Sciatic nerve (tissue), 2 donors: Measurements from ENCODE around the gene DEXI. TPM values are rescaled to one million over a fixed set of nuclear protein-coding genes. Genes with fewer than 3 reads are reported as not detected.
A peak's percentile ranks its signal among the peaks of the same experiment; 100 is the strongest.
"Not testable (repeated sequence)": the region's sequence is repeated elsewhere in the genome, so short reads cannot be mapped to it uniquely, and the experiment has no call there.

Source experiments
- ATAC-seq: fragments of 200-7000 bp; cut with Tn5 transposase; one replicate; pipeline ENCODE4 v1.9.1; 2020; ENCODE audit warnings: mild to moderate bottlenecking, moderate library complexity
- DNase-seq: peaks from one replicate; pipeline ENCODE4 v3.0.0-alpha.2; 2020; ENCODE audit warnings: low spot score
- intact Hi-C: fragments of 100-400 bp; cut with DNase I; formaldehyde crosslinking; loops from one replicate; pipeline ENCODE4 v1.14.2; 2022
- total RNA-seq: library from RNA; stranded (reverse); fragmentation: NEBNext Ultra II Directional; extraction: Animal tissue kit (Norgen Biotek cat#: 25700); gene quantifications from one replicate; pipeline ENCODE4 v1.2.1, GENCODE V29; 2021
- donor health status: DM: no; HTN: no; CAD: no.
- donor health status: DM: no; HTN: no; CAD: no.

DEXI gene
- total RNA-seq, 1 donor from 2014 or later: 31.7 TPM

GRCh38 chr16:10972108-10972818 lies 30.0 kb upstream of the DEXI start:
- DNase-seq (no peak), ATAC-seq (peak; percentile 33)
- intact Hi-C loops: loop anchor here (10.0 kb wide), 1 partner anchor 383 kb away; no protein-coding TSS in a partner anchor

- intact Hi-C loops: loop anchor here (10.0 kb wide), 1 partner anchor 383 kb away; no protein-coding TSS in a partner anchor
- no peak for DNase-seq
- peak; percentile 90 for ATAC-seq
Observed at GRCh38 chr16:10971560-10971961, 29.3 kb upstream of the DEXI start.

- intact Hi-C loops: loop anchor here (10.0 kb wide), 1 partner anchor 385 kb away; no protein-coding TSS in a partner anchor
- ATAC-seq (peak; percentile 16), DNase-seq (no peak)
Observed at GRCh38 chr16:10970065-10970464, 27.8 kb upstream of the DEXI start.

DNA sequence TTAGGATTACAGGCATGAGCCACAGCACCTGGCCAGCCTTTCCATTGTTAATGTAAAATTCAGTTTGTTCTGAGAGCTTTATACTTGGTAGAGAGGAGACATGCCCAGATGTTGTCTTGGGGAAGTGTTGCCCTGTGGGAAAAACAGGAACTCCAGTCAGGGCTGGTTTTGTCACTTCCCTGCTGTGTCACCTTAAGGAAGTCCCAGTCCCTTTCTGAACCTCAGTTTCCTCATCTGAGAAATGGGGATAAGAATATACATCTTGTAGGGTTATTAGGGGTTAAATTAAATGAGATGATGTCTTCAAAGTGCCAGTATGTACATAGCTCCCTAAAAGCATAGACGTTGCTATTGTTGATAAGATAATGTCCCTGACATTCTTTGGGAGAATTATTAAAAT lies 27.3 kb upstream of the DEXI start:
- ATAC-seq (no peak), DNase-seq (no peak)
- intact Hi-C loops: loop anchor here (2.0 to 10.0 kb wide), 2 partner anchors 287 to 385 kb away; partner anchors contain the start of gene SOCS1

DNA sequence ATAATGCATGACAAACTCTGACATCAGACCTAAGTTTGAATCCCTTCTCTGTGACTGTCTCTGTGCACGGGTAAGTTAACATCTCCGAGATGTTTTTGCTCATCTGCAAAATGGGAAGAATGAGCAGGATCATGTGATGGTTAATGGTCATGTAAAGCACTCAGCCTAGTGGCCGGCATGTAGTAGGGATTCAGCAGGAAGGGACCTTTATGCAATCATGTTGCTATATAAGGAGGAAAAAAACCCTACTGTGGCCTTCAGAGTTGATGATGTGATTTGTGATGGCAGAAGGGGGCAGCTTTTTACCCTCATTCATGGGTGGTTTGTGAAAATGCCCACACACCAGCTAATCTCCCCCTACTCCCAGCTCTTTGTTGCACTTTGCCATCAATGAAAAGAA lies 26.2 kb upstream of the DEXI start:
- intact Hi-C loops: loop anchor here (2.0 kb wide), 1 partner anchor 288 kb away; the partner anchor contains the start of gene SOCS1
- ATAC-seq: no peak

DNA sequence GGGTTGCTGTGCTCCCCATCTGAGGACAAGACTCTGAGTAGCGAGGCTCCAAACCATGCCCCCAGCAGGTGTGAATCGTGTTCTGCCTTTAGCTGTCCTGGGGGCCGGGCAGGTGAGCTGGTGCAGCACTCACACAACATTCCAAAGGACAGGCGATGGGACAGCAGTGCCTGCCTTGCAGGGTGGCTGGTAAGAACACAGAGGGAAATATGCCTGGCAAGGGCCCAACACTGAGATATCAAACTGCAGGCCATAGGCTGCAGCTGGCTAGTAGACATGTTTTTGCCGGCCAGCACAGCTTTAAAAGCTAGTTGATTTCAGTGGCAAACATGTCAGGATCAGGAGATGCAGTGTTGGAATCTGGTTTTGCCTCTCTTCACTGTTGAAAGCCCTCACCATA lies 25.7 kb upstream of the DEXI start:
- no peak for ATAC-seq
- no peak for DNase-seq

More for the DNA sequence above, 26.2 kb upstream of the DEXI start:
- no peak for DNase-seq

GRCh38 chr16:10966559-10966958 lies 24.3 kb upstream of the DEXI start:
- ATAC-seq, intact Hi-C loops, DNase-seq: not testable (repeated sequence)

More for the DNA sequence above, 25.7 kb upstream of the DEXI start:
- intact Hi-C loops: loop anchor here (2.0 kb wide), 1 partner anchor 289 kb away; the partner anchor contains the start of gene SOCS1

DNA sequence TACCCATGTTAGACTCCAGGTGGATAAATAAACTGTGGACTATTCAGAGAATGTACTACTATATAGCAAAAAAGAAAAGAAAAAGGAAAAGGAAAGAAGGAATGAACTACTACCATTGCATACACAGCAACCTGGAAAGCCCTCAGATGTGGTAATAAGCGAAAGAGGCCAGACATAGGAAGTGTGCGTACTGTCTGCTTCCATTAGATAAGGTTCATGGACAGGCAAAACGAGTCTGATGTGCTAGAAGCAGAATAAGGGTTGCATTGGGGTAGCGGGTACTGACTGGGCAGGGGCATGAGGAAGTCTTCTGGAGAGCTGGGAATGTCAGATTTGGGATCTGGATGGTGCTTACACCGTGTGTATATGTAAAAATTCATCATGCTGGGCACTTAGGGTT lies 23.9 kb upstream of the DEXI start:
- no peak for ATAC-seq
- no peak for DNase-seq
- intact Hi-C loops: no loop called here

- intact Hi-C loops: no loop called here
- DNase-seq (no peak), ATAC-seq (no peak)
Observed at GRCh38 chr16:10965440-10966061, 23.3 kb upstream of the DEXI start.

- DNase-seq: no peak
- intact Hi-C loops: no loop called here
- no peak for ATAC-seq
Observed at GRCh38 chr16:10964891-10965326, 22.6 kb upstream of the DEXI start.

DNA sequence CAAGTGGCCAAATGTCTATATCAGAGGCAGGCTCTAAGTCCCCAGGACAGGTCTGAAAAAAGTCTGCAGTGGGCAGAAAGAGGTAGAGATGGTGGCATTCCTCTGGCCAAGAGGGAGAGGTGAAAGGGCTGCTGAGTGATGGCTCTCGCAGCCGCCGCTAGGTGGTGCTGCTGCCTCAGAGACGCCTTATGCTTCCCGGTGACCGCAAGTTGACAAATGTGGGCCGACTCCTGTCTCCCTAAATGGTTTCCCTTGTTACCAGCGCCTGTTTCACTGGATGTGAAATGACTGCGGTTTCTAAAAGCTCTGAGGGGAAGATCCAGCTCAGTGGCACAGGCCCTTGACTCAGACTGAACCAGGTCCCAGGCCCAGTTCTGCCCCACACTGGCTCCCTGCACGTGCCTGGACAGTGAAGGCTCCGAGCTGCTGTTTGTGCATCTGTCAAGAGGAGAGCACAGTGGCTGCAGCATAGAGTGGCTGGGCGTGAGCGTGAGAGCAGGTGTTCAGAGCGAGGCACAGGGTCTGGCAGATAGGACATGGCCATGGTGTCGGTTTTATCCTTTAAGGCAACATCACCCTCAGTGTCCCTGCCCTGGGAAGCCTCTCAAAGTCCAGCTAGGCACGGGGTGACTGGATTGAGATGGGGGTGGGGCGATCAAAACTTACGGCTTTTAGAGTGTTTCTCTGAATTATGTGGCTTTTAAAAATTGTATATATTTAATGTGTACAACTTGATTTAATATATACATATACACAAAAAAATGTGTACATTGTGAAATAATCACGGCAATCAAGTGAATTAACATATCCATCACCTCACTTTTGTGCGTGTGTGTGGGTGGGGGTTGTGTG lies 22.0 kb upstream of the DEXI start:
- DNase-seq (peak; percentile 93), ATAC-seq (peak; percentile 95)
- intact Hi-C loops: no loop called here

DNA sequence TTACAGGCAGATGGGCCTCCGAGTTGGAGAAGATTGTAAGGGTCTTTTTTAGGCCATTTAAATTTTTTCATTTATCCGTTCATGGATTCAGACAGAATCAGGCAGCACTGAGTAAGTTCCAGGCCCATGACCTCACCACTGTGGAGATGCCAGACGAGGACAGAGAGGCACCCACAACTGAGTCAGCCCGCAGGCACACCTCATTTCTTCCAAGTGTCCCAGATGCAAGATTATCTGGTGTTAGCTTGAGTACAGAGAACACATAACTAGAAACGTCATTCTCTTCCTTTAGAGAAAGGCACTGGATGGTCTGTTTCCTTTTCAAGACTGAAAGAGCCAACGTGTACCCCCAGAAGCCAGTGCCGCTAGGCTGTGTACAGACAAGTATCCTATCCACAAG lies 19.0 kb upstream of the DEXI start:
- intact Hi-C loops: no loop called here
- DNase-seq (no peak), ATAC-seq (no peak)

DNA sequence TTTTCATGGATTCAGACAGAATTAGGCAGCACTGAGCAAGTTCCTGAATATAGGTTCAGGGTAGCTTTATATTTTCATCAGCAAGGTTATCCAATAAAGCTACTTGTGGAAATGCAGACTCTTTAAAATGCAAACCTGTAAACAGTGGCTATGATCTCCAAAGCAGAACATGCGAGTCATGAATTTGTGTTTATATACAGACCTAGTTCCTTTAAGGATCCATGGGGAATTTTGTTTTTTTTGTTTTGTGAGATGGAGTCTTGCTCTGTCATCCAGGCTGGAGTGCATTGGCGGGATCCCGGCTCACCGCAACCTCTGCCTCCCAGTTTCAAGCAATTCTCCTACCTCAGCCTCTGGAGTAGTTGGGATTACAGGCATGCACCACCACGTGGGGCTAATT lies 16.9 kb upstream of the DEXI start:
- DNase-seq (no peak), ATAC-seq (no peak)
- intact Hi-C loops: loop anchor here (5.0 kb wide), 1 partner anchor 743 kb away; no protein-coding TSS in a partner anchor

DNA sequence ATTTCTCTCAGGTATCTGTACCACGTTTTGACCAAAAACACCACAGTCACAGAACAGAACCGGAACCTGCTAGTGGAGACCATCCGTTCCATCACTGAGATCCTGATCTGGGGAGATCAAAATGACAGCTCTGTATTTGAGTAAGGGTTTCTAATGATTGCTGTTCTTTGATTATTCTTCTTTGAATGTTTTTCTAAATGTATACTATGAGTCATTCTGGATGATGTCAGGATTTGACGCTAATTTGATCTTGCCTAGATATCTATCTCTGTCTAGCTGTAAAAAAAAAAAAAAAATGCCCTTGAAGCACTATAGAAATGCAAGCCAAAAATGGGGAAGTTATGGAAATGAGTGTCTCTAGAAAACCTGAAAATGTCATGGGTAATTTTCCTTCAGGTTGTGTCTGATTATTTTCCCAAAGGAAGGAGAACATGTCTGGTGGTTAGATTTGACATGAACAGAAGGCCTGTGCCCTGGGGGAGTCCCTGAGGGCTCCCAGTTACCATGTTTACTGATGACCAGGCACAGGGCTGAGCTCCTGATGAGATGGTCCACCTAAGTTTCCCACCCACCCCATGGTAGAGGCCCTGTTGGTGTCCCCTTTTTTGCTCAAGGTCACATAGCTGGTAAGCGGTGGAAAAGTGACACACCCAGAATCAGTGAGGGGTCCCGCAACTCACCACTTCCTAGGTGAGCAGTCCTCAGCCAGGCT lies 15.7 kb upstream of the DEXI start:
- intact Hi-C loops: loop anchor here (5.0 kb wide), 1 partner anchor 744 kb away; no protein-coding TSS in a partner anchor
- DNase-seq: no peak
- ATAC-seq: no peak

- intact Hi-C loops: loop anchor here (5.0 kb wide), 1 partner anchor 747 kb away; no protein-coding TSS in a partner anchor
- no peak for ATAC-seq
- no peak for DNase-seq
Observed at GRCh38 chr16:10954903-10955302, 12.6 kb upstream of the DEXI start.

GRCh38 chr16:10951026-10951425 lies 8.8 kb upstream of the DEXI start:
- intact Hi-C loops: no loop called here
- no peak for DNase-seq
- no peak for ATAC-seq

GRCh38 chr16:10950393-10950792 lies 8.1 kb upstream of the DEXI start:
- no peak for ATAC-seq
- intact Hi-C loops: no loop called here
- no peak for DNase-seq

DNA sequence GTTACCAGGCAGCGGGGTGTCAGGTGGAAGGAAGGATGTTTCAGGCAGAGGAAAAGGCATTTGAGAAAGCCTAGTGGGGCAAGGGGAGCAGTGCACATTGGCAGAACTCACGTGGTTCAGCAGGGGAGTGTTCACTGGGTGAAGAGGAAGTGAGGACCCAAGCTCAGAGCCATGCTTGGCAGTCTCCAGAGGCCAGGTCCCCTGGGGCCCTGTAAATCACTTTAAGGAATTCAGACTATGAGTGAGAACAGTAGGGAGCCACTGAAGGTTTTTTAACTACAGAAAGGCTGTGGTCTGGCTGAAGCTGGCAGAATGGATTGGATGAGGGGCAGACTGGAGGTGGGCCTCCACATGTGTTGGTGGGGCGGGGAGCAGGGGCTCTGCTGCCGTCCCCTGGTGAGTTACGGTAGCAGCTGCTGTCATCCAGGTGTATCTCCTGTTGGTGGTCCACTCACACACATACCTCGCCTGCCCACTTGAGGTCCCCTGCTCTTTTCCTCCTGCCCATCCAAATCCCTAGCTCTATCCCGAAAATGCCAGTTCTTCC lies 7.2 kb upstream of the DEXI start:
- DNase-seq (no peak), ATAC-seq (no peak)
- intact Hi-C loops: no loop called here
